Measurements from ENCODE around the gene OLFML2A. TPM values are rescaled to one million over a fixed set of nuclear protein-coding genes. Genes with fewer than 3 reads are reported as not detected.

OLFML2A gene
- total RNA-seq, 1 donor from 2014 or later, result 7.0 TPM

DNA sequence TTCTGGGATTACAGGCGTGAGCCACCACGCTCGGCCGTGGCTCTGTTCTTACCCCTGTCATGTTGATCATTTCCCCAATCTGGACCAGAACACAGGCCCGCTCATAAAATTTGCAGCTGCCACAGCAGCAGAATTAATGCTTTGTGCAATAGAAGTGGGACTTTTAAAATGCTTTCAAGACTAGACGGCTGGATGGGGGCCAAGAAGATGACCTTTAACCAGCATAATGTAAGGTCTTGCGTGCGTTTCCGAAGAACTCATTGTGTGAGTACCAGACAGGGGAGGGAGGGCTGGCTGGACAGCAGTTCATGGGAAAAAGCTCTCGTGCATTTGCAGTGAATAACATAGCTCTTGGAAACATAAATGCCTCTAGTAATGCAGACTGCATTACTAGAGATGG lies 72.9 kb downstream of the OLFML2A start:
- TF ChIP-seq, protein P1, sequence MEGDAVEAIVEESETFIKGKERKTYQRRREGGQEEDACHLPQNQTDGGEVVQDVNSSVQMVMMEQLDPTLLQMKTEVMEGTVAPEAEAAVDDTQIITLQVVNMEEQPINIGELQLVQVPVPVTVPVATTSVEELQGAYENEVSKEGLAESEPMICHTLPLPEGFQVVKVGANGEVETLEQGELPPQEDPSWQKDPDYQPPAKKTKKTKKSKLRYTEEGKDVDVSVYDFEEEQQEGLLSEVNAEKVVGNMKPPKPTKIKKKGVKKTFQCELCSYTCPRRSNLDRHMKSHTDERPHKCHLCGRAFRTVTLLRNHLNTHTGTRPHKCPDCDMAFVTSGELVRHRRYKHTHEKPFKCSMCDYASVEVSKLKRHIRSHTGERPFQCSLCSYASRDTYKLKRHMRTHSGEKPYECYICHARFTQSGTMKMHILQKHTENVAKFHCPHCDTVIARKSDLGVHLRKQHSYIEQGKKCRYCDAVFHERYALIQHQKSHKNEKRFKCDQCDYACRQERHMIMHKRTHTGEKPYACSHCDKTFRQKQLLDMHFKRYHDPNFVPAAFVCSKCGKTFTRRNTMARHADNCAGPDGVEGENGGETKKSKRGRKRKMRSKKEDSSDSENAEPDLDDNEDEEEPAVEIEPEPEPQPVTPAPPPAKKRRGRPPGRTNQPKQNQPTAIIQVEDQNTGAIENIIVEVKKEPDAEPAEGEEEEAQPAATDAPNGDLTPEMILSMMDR (conservative IDR thresholded peaks at IDR 0.05; ENCODE audit: low read depth, low read length), result no peak
- no peak for DNase-seq (ENCODE audit: low read depth)
- H3K4me3 ChIP-seq (ENCODE audit: low read depth, low read length), result no peak overlapping the region

GRCh38 chr9:124852121-124852828 lies 75.3 kb downstream of the OLFML2A start:
- no peak for DNase-seq (ENCODE audit: low read depth)
- TF ChIP-seq, protein P1 (conservative IDR thresholded peaks at IDR 0.05; ENCODE audit: low read depth, low read length), result no peak
- H3K4me3 ChIP-seq (ENCODE audit: low read depth, low read length), result peak overlapping the region; percentile 62

GRCh38 chr9:124852829-124853531 lies 76.0 kb downstream of the OLFML2A start, which contains the start of gene WDR38:
Gene WDR38 (plus strand): TSS chr9:124853460. CDS start chr9:124853532, 72 bp downstream.
- H3K4me3 ChIP-seq (ENCODE audit: low read depth, low read length), result peak within 1 kb of the TSS; percentile 62
- no peak for DNase-seq (ENCODE audit: low read depth)
- TF ChIP-seq, protein P1 (conservative IDR thresholded peaks at IDR 0.05; ENCODE audit: low read depth, low read length), result peak; percentile 82

DNA sequence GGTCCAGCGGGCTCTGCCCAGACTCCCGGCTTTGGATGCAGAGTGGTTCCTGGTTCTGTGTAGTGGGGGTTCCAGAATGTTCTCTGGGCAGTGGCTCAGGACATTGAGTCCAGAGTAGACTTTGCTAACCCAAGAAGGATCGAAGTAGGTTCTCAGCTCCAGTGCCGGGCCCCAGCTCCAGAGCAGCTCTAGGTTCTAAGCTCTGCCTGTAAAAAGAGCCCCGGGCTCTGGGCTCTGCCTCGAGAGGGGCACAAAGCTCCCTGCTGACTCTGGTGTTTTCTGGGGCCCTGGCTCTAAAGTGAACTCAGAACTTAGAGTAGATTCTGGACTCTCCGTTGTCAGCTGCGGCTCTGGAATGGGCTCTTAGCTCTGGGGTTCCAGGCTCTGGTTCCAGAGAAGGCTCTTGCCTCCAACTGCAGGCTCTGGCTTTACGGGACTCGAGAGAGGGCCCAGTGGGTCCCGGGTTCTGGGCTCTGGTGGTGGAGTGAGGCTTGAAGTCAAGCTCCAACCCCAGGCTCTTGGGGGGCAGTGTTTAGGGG lies 76.7 kb downstream of the OLFML2A start:
- H3K4me3 ChIP-seq (ENCODE audit: low read depth, low read length), result peak overlapping the region; percentile 62
- TF ChIP-seq, protein P1 (conservative IDR thresholded peaks at IDR 0.05; ENCODE audit: low read depth, low read length), result no peak
- DNase-seq (ENCODE audit: low read depth), result no peak

- H3K4me3 ChIP-seq (ENCODE audit: low read depth, low read length), result no peak overlapping the region
- no peak for DNase-seq (ENCODE audit: low read depth)
- TF ChIP-seq, protein P1 (conservative IDR thresholded peaks at IDR 0.05; ENCODE audit: low read depth, low read length), result no peak
Observed at GRCh38 chr9:124854161-124854560, 77.2 kb downstream of the OLFML2A start.

GRCh38 chr9:124854822-124855221 lies 77.9 kb downstream of the OLFML2A start:
- TF ChIP-seq, protein P1 (conservative IDR thresholded peaks at IDR 0.05; ENCODE audit: low read depth, low read length), result no peak
- H3K4me3 ChIP-seq (ENCODE audit: low read depth, low read length), result no peak overlapping the region
- no peak for DNase-seq (ENCODE audit: low read depth)

Measured in epithelial cell of proximal tubule (primary cell).